H1 (cell line): ENCODE measurements around the gene MRPL16.

Source experiments
- EP300 ChIP-seq, 2 experiments: IDR thresholded peaks; 1 replicate in 1 of 2; 2 replicates in 1 of 2; pipeline ENCODE4 v1.6.1; 2011 to 2012; ENCODE audit warnings: low read depth in 2 of 2, low read length in 2 of 2, mild to moderate bottlenecking in 2 of 2, borderline replicate concordance in 1 of 2, inconsistent platforms in 1 of 2, moderate library complexity in 1 of 2
- EZH2 ChIP-seq: fragments of 200-600 bp; sonication (generic); IDR thresholded peaks from 2 replicates; pipeline ENCODE4 v1.7.1; 2012; ENCODE audit warnings: low read depth, mild to moderate bottlenecking, moderate library complexity, low read length, inconsistent platforms; ENCODE audit not compliant: severe bottlenecking
- RAD21 ChIP-seq, 2 experiments: IDR thresholded peaks in 1 of 2; conservative IDR thresholded peaks in 1 of 2; 2 replicates each; pipeline ENCODE4 v1.6.1; 2011; ENCODE audit warnings: low read depth in 2 of 2, low read length in 2 of 2, improper control_type of control experiment in 1 of 2, inconsistent platforms in 1 of 2, mild to moderate bottlenecking in 1 of 2, moderate library complexity in 1 of 2
- TF ChIP-seq, protein P1 (sequence below): IDR thresholded peaks from 2 replicates; pipeline ENCODE4 v1.6.1; 2012; ENCODE audit warnings: inconsistent platforms
- TF ChIP-seq, protein P2 (sequence below): IDR thresholded peaks from 2 replicates; pipeline ENCODE4 v1.6.1; 2011; ENCODE audit warnings: low read length, improper control_type of control experiment

DNA sequence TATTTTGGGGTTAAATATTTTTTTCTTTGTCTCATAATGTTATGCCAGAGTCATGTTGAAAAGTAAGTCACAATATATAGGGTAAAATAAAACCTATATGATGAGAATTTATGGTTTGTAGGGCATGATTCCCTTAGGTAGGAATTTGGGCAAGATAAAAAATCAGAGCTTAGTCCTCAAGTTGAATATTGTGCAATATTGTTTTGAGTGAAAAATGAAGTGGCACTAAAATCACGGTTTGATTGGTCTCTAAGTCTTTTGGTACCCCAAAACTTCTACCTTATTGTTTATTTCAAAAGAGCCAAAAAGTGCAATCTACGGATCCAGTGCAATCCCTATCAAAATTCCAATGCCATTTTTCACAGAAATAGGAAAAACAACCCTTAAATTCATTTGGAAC is 1.6 kb upstream of the MRPL16 start:
- TF ChIP-seq, protein P1, sequence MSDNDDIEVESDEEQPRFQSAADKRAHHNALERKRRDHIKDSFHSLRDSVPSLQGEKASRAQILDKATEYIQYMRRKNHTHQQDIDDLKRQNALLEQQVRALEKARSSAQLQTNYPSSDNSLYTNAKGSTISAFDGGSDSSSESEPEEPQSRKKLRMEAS, result no peak
- TF ChIP-seq EP300 (IDR thresholded peaks at IDR 0.05; ENCODE audit: borderline replicate concordance in 1 of 2, low read depth in 2 of 2, low read length in 2 of 2) (no peak), EZH2 (no peak), RAD21 (IDR thresholded peaks at IDR 0.05 in 1 of 2, conservative IDR thresholded peaks at IDR 0.05 in 1 of 2; ENCODE audit: low read depth in 2 of 2, low read length in 2 of 2) (no peak)
- TF ChIP-seq, protein P2, sequence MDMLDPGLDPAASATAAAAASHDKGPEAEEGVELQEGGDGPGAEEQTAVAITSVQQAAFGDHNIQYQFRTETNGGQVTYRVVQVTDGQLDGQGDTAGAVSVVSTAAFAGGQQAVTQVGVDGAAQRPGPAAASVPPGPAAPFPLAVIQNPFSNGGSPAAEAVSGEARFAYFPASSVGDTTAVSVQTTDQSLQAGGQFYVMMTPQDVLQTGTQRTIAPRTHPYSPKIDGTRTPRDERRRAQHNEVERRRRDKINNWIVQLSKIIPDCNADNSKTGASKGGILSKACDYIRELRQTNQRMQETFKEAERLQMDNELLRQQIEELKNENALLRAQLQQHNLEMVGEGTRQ, result no peak
